ENCODE data around the gene S100A13.
"Not testable (repeated sequence)": the region's sequence is repeated elsewhere in the genome, so short reads cannot be mapped to it uniquely, and the experiment has no call there.

GRCh38 chr1:153575081-153575491 lies 52.2 kb downstream of the S100A13 start:
- not testable (repeated sequence) for TF ChIP-seq BACH1 (IDR thresholded peaks at IDR 0.05; ENCODE audit: borderline replicate concordance); NFYB (IDR thresholded peaks at IDR 0.05; ENCODE audit: insufficient read depth, low read depth, low read length); CTCF (IDR thresholded peaks at IDR 0.05 in 2 of 3, conservative IDR thresholded peaks at IDR 0.05 in 1 of 3; ENCODE audit: control insufficient read depth in 2 of 3, extremely low read depth in 1 of 3, insufficient read depth in 1 of 3, low read depth in 3 of 3, low read length in 3 of 3); EZH2 (IDR thresholded peaks at IDR 0.05; ENCODE audit: borderline replicate concordance, control insufficient read depth, low read depth, low read length); ZZZ3 (IDR thresholded peaks at IDR 0.05; ENCODE audit: control insufficient read depth, insufficient read length, low read depth); RCOR1 (conservative IDR thresholded peaks at IDR 0.05; ENCODE audit: low read depth, low read length); YY1 (IDR thresholded peaks at IDR 0.05; ENCODE audit: low read depth, low read length)
